K562 (cell line): ENCODE results near the gene C1orf146. TPM values are rescaled to one million over a fixed set of nuclear protein-coding genes. Genes with fewer than 3 reads are reported as not detected.

Experiments used
- ATAC-seq: fragments of 200-7000 bp; cut with Tn5 transposase; 3 replicates; pipeline ENCODE4 v1.9.1; 2020; ENCODE audit warnings: moderate library complexity
- BruUV-seq: library from RNA; stranded (reverse); fragments of 400-500 nt; replicated peaks from 2 replicates; lab custom pipeline; 2021; lab: Mats Ljungman, UMichigan
- CTCF ChIA-PET: fragments of 300-600 bp; formaldehyde crosslinking; extraction: SDS; loops from one replicate; lab custom pipeline; 2021; ENCODE audit warnings: low intra/inter-chr PET ratio; lab: Yijun Ruan, JAX
- POLR2A ChIA-PET: fragments of 300-600, 350-650 bp; sonication (Branson Sonifier 250); formaldehyde crosslinking; extraction: SDS; loops from one replicate; lab custom pipeline; 2021; ENCODE audit warnings: antibody characterized with exemption, inconsistent platforms; lab: Yijun Ruan, JAX
- DNase-seq, 4 experiments: peaks; one replicate each; pipeline versions ENCODE4 v3.0.0 to v3.0.0-alpha.2; 2011 to 2018; ENCODE audit warnings: low spot score in 3 of 4, mixed read lengths in 3 of 4; ENCODE audit errors: extremely low read depth in 1 of 4
- FAIRE-seq: peaks from 2 replicates; lab custom pipeline; 2011; peaks lifted over from hg19 to GRCh38; lab: Jason Lieb, UNC
- H2AFZ ChIP-seq: 2 replicates; pipeline ENCODE4 v1.6.0; 2011; ENCODE audit warnings: low read depth, low read length, control low read depth, inconsistent platforms
- H3K27ac ChIP-seq: fragments of 200-600 bp; 3 replicates; pipeline ENCODE4 v1.8.0; 2011; ENCODE audit warnings: low read depth, mild to moderate bottlenecking, control low read depth, inconsistent platforms, low read length, moderate library complexity, mixed read lengths; ENCODE audit errors: extremely low read depth
- H3K27me3 ChIP-seq, 2 experiments: fragments of 300-600 bp in 1 of 2; 2 replicates in 1 of 2; 3 replicates in 1 of 2; pipeline versions ENCODE4 v1.6.0 to v1.8.0; 2011; ENCODE audit warnings: inconsistent platforms in 2 of 2, low read length in 2 of 2, mild to moderate bottlenecking in 1 of 2, mixed read lengths in 1 of 2, moderate library complexity in 1 of 2; ENCODE audit not compliant: control insufficient read depth in 2 of 2, insufficient read depth in 2 of 2
- H3K36me3 ChIP-seq: fragments of 300-600 bp; 3 replicates; pipeline ENCODE4 v1.8.0; 2011; ENCODE audit warnings: mild to moderate bottlenecking, low read length, inconsistent platforms; ENCODE audit not compliant: control insufficient read depth, insufficient read depth
- H3K4me1 ChIP-seq, 2 experiments: fragments of 200-600 bp in 1 of 2; replicated peaks in 1 of 2; 2 replicates in 1 of 2; 3 replicates in 1 of 2; pipeline versions ENCODE4 v1.5.1 to v1.8.0; 2011; ENCODE audit warnings: inconsistent platforms in 2 of 2, low read length in 2 of 2, mild to moderate bottlenecking in 1 of 2, mixed read lengths in 1 of 2, moderate library complexity in 1 of 2; ENCODE audit not compliant: control insufficient read depth in 2 of 2, insufficient read depth in 2 of 2
- H3K4me2 ChIP-seq: 2 replicates; pipeline ENCODE4 v1.6.1; 2011; ENCODE audit warnings: low read length, control low read depth, inconsistent platforms, mixed read lengths; ENCODE audit not compliant: insufficient read depth
- H3K4me3 ChIP-seq: fragments of 200-600 bp; sonication (generic), shearing (Covaris generic); 2 replicates; pipeline ENCODE4 v1.5.1; 2016; ENCODE audit warnings: control low read depth, inconsistent platforms
- H3K79me2 ChIP-seq: fragments of 200-600 bp; 3 replicates; pipeline ENCODE4 v1.8.0; 2011; ENCODE audit warnings: low read length, inconsistent platforms; ENCODE audit not compliant: control insufficient read depth, insufficient read depth
- H3K9ac ChIP-seq, 2 experiments: 2 replicates each; pipeline versions ENCODE4 v1.6.0 to v1.6.1; 2011; ENCODE audit warnings: low read depth in 2 of 2, low read length in 2 of 2, control low read depth in 1 of 2, inconsistent platforms in 1 of 2, mild to moderate bottlenecking in 1 of 2, mixed read lengths in 1 of 2; ENCODE audit not compliant: insufficient read depth in 1 of 2
- H3K9me1 ChIP-seq: one replicate; pipeline ENCODE4 v1.6.0; 2011; ENCODE audit warnings: inconsistent platforms, mild to moderate bottlenecking, low read length, moderate library complexity; ENCODE audit not compliant: control insufficient read depth, insufficient read depth
- H3K9me3 ChIP-seq: replicated peaks from 2 replicates; pipeline ENCODE4 v1.5.1; 2011; ENCODE audit warnings: low read depth, low read length, inconsistent platforms; ENCODE audit not compliant: control insufficient read depth, insufficient read depth
- H4K20me1 ChIP-seq: replicated peaks from 2 replicates; pipeline ENCODE4 v1.6.1; 2011; ENCODE audit warnings: low read length, inconsistent platforms, mixed read lengths; ENCODE audit not compliant: control insufficient read depth, insufficient read depth
- ATF1 ChIP-seq, 2 experiments: fragments of 450-650 bp in 1 of 2; IDR thresholded peaks; 2 replicates each; pipeline ENCODE4 v1.6.1; 2016; ENCODE audit warnings: missing compliant biosample characterization in 1 of 2, missing genetic modification characterization in 1 of 2
- CBFA2T2 ChIP-seq: fragments of 450-650 bp; conservative IDR thresholded peaks from 2 replicates; pipeline ENCODE4 v1.6.1; 2017; ENCODE audit warnings: mild to moderate bottlenecking
- HMGN3 ChIP-seq: IDR thresholded peaks from 2 replicates; pipeline ENCODE4 v1.6.1; 2011; ENCODE audit warnings: borderline replicate concordance, low read depth, mild to moderate bottlenecking, mixed read lengths, low read length; ENCODE audit not compliant: insufficient read length; ENCODE audit errors: extremely low read depth
- MYBL2 ChIP-seq, 2 experiments: fragments of 450-650 bp in 1 of 2; sonication (generic) in 1 of 2; formaldehyde crosslinking in 1 of 2; IDR thresholded peaks; 2 replicates each; pipeline versions ENCODE4 v1.6.1 to v1.8.1; 2017 to 2022; ENCODE audit warnings: borderline replicate concordance in 1 of 2, inconsistent platforms in 1 of 2, low read depth in 1 of 2, mild to moderate bottlenecking in 1 of 2, missing genetic modification reagents in 1 of 2, moderate library complexity in 1 of 2
- PHF8 ChIP-seq: fragments of 200-600 bp; sonication (generic); IDR thresholded peaks from 2 replicates; pipeline ENCODE4 v1.6.1; 2012; ENCODE audit warnings: mixed run types, mild to moderate bottlenecking, inconsistent platforms, low read length, moderate library complexity, borderline replicate concordance
- ZFPM2 ChIP-seq: fragments of 250-450 bp; sonication (Bioruptor Pico); IDR thresholded peaks from 2 replicates; pipeline ENCODE4 v1.5.1; 2022; ENCODE audit warnings: mild to moderate bottlenecking
- ZNF445 ChIP-seq: fragments of 250-450 bp; sonication (Bioruptor Pico); IDR thresholded peaks from 2 replicates; pipeline ENCODE4 v1.4.0; 2020; ENCODE audit warnings: low read depth, mild to moderate bottlenecking, moderate library complexity
- WGBS: fragments of 100-300 bp; shearing (Covaris generic); methylation state at CpG from one replicate; pipeline ENCODE4 v1.1.6; 2016; ENCODE audit warnings: low coverage, mixed read lengths; ENCODE audit not compliant: insufficient coverage; ENCODE audit errors: missing lambda C conversion rate; 5-methylcytosine and 5-hydroxymethylcytosine counted together
- in situ Hi-C: fragments of 300-500 bp; cut with MboI; formaldehyde crosslinking; loops from 4 replicates; pipeline ENCODE4 v1.15.0; 2018; ENCODE audit warnings: inconsistent platforms, mixed read lengths
- intact Hi-C: fragments of 100-400 bp; cut with micrococcal nuclease; formaldehyde crosslinking; loops from 2 replicates; pipeline ENCODE4 v1.14.2; 2022
- polyA plus RNA-seq, 8 experiments: library from polyadenylated mRNA; depleted of rRNA in 4 of 8; stranded (reverse) in 5 of 8; unstranded in 3 of 8; fragments of >200 nt; fragmentation: Nextera tagmentation in 2 of 8; fragmentation: Illumina TruSeq in 1 of 8; extraction: Ambion mirVana in 2 of 8; extraction: Trizol in 1 of 8; gene quantifications; 2 replicates each; pipeline versions ENCODE4 v1.2.1 to v1.2.3, GENCODE V29; 2011 to 2014; ENCODE audit warnings: inconsistent platforms in 1 of 8, missing spikeins in 1 of 8
- total RNA-seq, 7 experiments: library from RNA; depleted of rRNA in 6 of 7; stranded (reverse); fragments of >200 nt in 6 of 7; fragmentation: Illumina TruSeq in 2 of 7; extraction: Trizol in 2 of 7; gene quantifications; 2 replicates each; pipeline versions ENCODE4 v1.2.1 to v1.2.3, GENCODE V29; 2011 to 2021; ENCODE audit warnings: low replicate concordance in 1 of 7
- TF ChIP-seq, protein P1 (sequence below): fragments of 250-450 bp; sonication (Bioruptor Pico); IDR thresholded peaks from 2 replicates; pipeline ENCODE4 v1.5.0; 2022; ENCODE audit warnings: mild to moderate bottlenecking
- TF ChIP-seq, protein P2 (sequence below): sonication (generic); formaldehyde crosslinking; IDR thresholded peaks from 2 replicates; pipeline ENCODE4 v1.8.0; 2022; ENCODE audit warnings: mild to moderate bottlenecking, missing genetic modification reagents

C1orf146 gene
- total and polyA plus RNA-seq, 9 of the 15 experiments (the other 6 are each of a cell fraction or from before 2014, with no cell fraction given) = 0.10 TPM; not detected in 8

DNA sequence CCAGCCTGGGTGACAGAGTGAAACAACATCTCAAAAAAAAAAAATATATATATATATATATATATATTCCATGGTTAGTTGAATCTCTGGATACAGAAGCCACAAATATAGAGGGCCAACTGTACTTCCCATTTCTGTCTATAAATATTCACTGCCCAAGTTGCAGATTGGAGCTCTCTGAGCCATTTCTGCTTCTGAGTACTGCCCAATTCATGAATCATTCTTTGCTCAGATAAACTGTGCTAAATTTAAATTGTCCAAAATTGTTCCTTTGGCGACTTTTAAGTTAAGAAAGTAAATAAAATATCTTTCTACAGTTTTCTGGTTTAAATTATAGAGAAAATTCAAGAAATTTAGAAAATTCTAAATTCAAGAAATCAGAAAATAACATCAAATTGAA lies 23.2 kb upstream of the C1orf146 start:
- Histone ChIP-seq H3K4me2 (no peak overlapping the region), H3K27me3 (peaks cover 4 to 16% of the 10 kb centered on the region in 2 experiments; a peak in 4 of 5 replicates), H3K27ac (no peak overlapping the region), H3K9me1 (no peaks in the 10 kb centered on the region), H3K9ac (no peak overlapping the region), H3K4me3 (no peak overlapping the region), H3K4me1 (no peaks in the 10 kb centered on the region; a peak in 1 of 5 replicates), H3K36me3 (no peaks in the 10 kb centered on the region), H4K20me1 (no peaks in the 10 kb centered on the region), H2AFZ (no peak overlapping the region), H3K9me3 (no peaks in the 10 kb centered on the region), H3K79me2 (no peaks in the 10 kb centered on the region)
- ChIA-PET CTCF (no interaction called here), POLR2A (no interaction called here)
- in situ Hi-C loops = no loop called here
- WGBS = 0% methylated on average over 1 of the region's 1 CpG
- ATAC-seq (no peak), FAIRE-seq (no peak), DNase-seq (no peak)
- TF ChIP-seq MYBL2 (IDR thresholded peaks at IDR 0.05; ENCODE audit: low read depth) (no peak), MYBL2 (CRISPR knock-in tag; IDR thresholded peaks at IDR 0.05; ENCODE audit: borderline replicate concordance) (no peak), CBFA2T2 (no peak), ZNF445 (no peak), ZFPM2 (CRISPR knock-in tag) (no peak), PHF8 (no peak), HMGN3 (no peak), ATF1 (CRISPR knock-in tag; IDR thresholded peaks at IDR 0.05) (no peak), ATF1 (tag; IDR thresholded peaks at IDR 0.05) (no peak)
- TF ChIP-seq, protein P1, sequence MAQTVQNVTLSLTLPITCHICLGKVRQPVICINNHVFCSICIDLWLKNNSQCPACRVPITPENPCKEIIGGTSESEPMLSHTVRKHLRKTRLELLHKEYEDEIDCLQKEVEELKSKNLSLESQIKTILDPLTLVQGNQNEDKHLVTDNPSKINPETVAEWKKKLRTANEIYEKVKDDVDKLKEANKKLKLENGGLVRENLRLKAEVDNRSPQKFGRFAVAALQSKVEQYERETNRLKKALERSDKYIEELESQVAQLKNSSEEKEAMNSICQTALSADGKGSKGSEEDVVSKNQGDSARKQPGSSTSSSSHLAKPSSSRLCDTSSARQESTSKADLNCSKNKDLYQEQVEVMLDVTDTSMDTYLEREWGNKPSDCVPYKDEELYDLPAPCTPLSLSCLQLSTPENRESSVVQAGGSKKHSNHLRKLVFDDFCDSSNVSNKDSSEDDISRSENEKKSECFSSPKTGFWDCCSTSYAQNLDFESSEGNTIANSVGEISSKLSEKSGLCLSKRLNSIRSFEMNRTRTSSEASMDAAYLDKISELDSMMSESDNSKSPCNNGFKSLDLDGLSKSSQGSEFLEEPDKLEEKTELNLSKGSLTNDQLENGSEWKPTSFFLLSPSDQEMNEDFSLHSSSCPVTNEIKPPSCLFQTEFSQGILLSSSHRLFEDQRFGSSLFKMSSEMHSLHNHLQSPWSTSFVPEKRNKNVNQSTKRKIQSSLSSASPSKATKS (CRISPR knock-in tag) = no peak
- TF ChIP-seq, protein P2, sequence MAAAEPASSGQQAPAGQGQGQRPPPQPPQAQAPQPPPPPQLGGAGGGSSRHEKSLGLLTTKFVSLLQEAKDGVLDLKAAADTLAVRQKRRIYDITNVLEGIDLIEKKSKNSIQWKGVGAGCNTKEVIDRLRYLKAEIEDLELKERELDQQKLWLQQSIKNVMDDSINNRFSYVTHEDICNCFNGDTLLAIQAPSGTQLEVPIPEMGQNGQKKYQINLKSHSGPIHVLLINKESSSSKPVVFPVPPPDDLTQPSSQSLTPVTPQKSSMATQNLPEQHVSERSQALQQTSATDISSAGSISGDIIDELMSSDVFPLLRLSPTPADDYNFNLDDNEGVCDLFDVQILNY (CRISPR knock-in tag) = no peak
- intact Hi-C loops = no loop called here
- BruUV-seq = no TSS peak
